TTC549 (cell line): Measurements from ENCODE around the gene ASB8.
A peak's percentile ranks its signal among the peaks of the same experiment; 100 is the strongest.
"Not testable (repeated sequence)": the region's sequence is repeated elsewhere in the genome, so short reads cannot be mapped to it uniquely, and the experiment has no call there.

ENCODE experiments used
- FAIRE-seq: peaks from 2 replicates; lab custom pipeline; 2012; peaks lifted over from hg19 to GRCh38; lab: Jason Lieb, UNC

The ASB8 gene

GRCh38 chr12:48142818-48143674 lies 14.3 kb downstream of the ASB8 start:
- FAIRE-seq: no peak

- FAIRE-seq: no peak
Observed at GRCh38 chr12:48135027-48135426, 22.3 kb downstream of the ASB8 start.

DNA sequence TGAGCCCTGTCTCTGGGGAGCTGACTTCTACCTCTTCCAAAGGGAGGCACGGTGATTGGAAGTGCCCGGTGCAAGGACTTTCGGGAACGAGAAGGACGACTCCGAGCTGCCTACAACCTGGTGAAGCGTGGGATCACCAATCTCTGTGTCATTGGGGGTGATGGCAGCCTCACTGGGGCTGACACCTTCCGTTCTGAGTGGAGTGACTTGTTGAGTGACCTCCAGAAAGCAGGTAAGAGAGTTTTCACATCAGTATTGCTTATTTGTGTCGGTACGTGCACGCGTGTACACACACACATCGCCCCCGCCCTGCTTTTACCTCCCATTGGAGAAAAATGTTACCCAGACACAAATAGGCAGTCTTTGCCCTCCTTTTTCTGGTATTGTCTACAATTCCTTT lies 24.5 kb downstream of the ASB8 start:
- FAIRE-seq: no peak

DNA sequence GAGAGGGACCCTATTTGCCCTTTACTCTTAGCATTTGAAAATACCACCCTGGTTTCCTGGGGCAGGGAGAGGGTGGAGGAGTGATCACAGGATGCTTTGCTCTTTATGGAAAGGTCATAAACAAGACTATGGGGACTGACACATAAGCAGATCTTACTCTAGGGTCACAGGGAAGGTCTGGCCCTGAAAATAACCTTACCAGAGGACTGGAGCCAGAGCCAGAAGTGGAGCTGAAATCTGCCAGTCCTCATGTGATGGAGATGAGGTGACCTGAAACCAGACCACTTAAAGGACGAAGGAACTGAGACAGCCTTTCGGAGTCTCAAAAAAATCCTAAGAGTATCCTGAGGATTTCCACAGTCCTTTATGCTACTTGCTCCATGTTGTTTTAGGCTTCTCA lies 25.8 kb downstream of the ASB8 start:
- no peak for FAIRE-seq

DNA sequence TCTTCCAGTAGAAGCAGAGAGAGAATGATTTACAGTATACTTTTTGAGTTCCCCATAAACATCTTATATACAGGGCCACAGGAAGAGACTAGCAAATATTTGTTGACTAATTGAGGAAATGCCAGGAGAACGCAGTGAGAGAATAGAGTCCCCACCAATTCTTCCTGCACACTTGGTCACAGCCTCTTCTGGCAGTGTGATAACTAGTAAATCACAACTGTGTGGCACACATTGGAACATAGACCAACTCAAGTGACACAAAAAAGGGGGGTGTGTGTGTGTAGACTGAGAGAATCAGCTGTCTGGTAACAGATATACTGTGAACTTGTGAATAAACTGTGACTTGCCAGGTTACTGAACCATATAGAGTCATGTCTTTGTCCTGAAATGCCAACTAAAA lies 27.9 kb downstream of the ASB8 start:
- no peak for FAIRE-seq

DNA sequence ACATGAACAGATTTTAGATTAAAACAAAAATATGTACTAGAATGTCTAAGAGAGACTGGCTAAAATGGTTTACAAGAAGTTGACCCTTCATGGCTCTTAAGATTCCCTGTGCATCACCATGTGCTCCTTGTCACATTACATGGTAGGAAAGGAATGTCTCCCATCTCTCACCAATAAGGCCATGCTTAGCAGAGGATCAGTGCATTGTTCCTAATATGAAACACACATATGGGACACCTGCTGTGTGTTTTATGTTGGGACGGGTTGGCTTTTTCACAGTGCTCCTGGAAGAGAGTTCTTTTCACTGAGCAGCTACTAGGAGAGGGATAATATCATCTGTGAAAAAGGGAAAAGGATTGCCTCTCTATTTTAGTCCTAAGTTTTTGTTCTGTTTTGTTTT lies 28.5 kb downstream of the ASB8 start:
- FAIRE-seq: no peak

DNA sequence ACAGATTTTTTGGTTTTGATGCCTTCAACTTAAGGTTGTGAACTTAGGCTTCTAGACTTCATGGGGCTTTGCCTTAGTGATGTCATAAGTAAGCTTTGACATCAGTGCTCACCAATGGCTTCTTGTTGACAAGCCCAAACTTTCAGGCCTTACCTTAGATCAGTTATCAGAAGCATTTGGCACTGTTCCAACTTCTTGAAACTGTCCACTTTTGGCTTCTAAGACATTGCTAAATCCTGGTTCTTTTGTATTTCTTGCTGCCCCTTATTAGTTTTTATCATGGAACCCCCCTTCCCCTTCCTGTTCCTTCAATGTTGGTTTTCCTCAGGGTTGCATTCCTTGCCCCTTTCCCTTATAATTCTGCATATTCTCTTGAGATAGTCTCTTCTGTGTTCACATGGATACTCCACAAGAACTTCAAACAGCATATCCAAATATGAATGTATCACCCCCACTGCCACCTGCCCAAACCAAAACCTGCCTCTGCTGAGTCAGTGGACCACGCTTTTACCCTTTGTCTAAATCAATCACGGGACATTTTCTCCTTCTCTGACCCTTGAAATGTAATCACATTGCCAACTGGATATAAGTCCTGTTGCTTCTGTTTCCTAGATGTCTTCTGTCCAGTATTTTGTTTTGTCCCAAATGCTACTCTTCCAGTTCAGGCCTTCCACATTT lies 30.2 kb downstream of the ASB8 start:
- no peak for FAIRE-seq

DNA sequence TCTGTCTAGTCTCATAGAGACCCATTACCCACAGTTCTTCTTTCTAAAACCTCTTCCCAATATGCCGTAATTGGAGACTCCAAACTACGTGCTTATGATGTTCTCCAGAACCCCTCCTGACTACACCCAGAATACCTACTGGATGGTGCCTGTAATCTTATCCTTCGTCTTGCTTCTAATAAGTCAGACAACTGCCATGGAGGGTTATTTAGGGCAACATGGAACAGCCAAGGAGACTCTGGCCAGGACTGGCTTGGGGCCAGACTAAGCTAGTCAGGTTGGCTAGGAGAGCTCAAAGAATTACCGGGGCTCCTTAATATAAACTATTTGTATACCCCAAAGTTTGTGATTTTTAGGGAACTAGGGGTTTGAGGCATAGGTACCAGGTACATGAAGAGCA lies 31.3 kb downstream of the ASB8 start:
- FAIRE-seq: no peak

GRCh38 chr12:48125542-48125941 lies 31.8 kb downstream of the ASB8 start:
- FAIRE-seq: not testable (repeated sequence)

DNA sequence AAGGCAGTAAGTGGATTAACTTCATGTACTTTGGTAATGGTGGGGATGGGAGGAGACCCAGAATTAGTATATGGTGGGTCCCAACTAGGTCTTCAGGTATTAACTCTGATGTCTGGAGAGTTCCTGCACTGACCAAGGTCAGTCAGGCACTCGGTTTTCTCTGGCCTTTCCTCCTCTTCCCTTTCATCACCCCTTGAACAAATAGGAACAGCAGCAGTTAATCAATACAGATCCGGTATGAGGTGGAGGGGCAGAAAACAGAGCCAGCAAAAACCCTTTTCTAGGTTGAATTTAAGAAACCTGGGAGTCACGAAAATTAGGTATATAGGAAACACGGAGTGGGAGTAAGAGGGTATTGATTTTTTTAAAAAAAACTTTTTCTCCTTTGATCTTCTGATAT lies 34.1 kb downstream of the ASB8 start:
- no peak for FAIRE-seq

DNA sequence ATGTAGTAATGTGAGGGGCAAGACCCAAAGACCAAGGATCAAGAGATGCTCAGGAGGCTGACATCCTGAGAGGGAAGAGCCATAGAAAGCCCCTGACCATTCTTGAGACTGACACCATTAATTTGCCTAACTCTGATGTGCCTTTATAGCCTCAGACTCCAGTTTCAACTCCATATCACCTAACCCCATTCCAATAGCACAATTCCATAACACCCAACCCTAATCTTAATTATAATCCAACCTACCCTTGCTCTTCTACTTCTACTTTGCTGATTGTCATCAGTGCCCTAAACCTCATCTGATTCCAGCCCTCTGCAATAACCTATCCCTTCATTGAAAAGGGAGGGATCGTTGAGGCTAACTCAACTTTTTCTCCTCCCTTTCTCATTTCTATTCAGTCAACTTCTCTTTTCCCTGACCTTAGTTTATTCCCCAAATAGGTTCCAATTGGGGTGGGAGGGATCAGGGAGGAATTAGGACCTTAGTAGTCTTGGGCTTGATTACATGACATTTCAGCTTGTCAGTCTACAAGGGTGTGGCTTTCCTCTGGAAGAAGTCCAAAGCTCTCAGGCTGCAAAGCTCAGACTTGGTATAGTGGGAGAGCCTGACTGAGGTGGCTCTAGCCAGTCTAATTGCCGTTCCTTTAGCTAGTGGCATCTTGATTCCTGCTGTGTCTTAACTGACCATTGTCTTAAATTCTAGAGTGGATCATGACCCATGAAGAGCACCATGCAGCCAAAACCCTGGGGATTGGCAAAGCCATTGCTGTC lies 35.1 kb downstream of the ASB8 start:
- no peak for FAIRE-seq

- no peak for FAIRE-seq
Observed at GRCh38 chr12:48121522-48121921, 35.8 kb downstream of the ASB8 start.

DNA sequence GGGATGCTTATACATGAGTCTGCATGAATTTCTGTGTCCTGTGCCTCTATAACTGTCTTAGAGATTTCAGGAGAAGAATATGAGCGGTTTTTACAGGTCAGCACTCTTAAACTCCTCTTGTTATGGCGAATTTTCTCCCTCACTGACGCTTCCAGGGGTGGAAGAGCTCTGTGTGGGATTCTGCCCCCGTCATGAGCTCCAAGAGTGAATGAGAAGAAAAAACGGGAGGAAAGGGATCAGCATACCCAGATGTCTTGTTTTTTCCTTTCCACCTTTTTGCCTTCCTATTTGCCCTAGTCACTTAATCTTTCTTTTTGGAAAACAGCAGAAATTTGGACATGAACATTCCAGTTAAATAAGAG lies 37.5 kb downstream of the ASB8 start:
- no peak for FAIRE-seq

DNA sequence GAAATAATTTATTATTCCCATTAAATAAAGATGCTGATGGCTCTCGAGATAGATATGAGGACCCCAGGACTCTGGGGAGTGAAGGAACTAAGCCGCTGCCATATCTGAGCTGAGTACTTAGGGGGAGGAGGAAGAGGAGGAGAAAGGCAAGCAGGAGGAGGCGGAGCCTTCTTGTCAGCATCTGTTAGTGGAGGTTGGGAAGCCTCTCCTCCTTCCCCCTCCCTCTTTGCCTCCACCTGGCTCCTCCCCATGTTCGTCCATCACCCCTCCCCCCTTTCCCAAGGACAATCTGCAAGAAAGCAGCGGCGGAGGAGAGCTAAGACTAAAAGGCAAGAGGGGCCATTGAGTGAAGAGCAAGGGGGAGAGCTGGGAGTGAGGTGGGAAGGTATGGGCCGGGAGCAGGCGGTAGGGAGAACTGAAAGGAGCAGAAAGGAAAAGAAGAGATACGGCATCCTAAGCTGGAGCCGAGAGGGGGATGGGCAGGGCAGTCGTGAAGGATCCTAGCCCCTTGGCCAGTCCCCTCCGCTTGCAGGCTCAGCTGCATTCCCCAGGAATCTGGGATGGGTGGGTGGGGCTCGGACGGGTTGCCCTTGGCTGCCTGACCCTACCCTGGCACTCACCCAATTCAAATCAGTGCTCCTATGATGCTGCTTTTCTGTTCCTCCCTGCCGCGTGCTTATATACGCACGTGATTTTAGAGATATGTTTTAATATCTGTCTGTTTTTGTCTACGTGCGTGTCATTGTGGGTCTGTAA lies 38.1 kb downstream of the ASB8 start, which contains the start of gene PFKM:
TSS of gene PFKM (plus strand) at position 287 of the 756 bp plus-strand sequence. CDS start 3,411 bp downstream, outside the sequence.
- peak; percentile 87 for FAIRE-seq

- FAIRE-seq: no peak
Observed at GRCh38 chr12:48118284-48118871, 38.9 kb downstream of the ASB8 start.

DNA sequence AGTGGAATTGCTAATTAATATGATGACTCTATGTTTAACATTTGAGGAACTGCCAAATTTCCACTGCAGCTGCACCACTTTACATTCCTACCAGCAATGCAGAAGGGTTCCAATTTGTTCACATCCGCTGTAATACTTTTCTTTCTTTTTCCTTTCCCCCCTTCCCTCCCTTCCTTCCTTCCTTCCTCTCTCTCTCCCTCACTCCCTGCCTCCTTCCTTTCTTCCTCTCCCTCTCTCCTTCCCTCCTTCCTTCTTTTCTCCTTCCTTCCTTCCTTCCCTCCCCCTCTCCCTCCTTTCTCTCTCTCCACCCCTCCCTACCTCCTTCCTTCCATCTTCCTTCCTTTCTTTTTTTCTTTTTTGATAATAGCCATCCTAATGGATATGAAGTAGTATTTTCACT lies 41.4 kb downstream of the ASB8 start:
- FAIRE-seq: no peak

DNA sequence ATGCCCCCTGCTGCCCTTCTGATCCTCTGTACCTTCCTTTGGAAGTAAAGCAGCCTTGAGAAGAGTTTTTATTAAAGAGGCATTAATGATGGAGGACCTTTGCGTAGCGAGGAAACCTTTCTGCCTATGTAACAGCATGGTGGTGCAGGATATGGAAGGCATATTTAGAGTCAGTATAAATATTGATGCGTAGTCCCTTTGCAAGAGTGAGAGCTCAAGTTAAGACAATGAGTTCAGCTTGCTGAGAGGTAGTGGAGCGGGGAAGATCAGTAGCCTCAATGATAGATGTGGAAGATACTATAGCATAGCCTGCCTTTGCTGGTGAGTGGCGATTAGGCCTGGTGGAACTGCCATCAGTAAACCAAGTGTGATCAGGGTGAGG lies 46.0 kb downstream of the ASB8 start:
- not testable (repeated sequence) for FAIRE-seq

GRCh38 chr12:48110691-48111311 lies 46.5 kb downstream of the ASB8 start:
- no peak for FAIRE-seq

DNA sequence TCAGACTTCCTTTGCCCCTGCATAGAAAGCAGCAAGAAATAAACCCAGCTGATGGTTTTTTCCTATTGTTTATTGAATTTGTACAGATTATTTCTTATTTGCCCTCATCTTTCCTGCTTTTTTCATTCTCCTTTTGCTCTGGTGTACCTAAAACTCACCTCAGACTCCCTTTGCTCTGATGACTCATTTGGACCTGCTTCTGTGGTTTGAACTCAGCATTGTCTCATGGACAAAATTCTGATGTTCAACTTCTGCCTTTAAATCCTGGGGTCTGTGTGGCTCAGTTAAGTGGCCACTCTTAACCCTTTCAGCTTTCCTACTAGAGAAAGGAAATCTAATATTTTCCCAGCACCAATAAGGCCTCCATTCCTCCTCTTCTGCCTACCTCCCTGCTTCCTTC lies 47.9 kb downstream of the ASB8 start:
- FAIRE-seq: no peak

DNA sequence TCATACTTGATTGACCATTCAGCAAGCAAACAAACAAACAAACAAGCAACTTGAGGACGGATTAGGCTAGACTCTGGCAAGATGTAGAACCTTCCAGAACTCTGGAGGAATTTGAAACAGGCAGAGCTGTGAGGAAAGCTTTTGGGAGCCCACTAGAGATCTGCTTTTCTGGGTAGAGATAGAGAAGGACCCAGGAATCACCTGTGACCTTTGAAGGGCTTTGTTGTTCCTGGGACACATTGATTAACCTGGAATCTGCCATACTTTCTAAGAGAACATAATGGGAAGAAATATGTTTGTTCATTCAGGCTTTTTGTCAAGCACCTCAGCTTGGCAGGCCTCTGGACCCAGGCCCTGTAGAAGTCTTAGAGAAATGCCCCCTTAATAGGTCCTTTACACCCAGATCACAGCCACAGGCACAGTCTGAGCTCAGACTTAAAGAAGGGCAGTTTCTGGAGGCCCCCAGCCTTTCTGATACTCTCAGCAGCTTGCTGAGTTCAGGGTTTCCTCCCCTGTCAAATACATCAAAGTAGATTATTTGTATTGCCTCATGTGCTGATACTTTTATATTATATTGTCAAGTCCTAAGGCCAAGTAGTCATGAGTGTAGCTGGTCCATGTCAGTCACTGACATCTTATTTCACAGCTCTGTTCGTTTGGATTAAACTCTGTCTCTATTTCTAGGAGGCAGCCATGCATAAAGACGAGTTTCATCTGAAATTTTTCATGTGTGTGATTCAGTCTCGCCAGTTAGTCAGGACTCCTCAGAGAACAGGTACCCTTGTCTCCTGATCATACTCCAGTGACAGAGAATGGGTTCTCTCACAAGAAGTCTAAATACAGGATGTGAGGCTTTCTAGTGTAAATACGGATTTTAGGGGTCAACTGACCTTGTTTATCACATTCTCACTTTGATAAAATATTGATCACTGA lies 50.4 kb downstream of the ASB8 start:
- no peak for FAIRE-seq
